T-cell (primary cell): ENCODE results near the gene ARF1. TPM values are rescaled to one million over a fixed set of nuclear protein-coding genes. Genes with fewer than 3 reads are reported as not detected.

ENCODE experiments used
- ATAC-seq, 4 experiments: fragments of 200-7000 bp in 3 of 4; fragments of 150-1000 bp in 1 of 4; cut with Tn5 transposase; replicated peaks in 1 of 4; 1 replicate in 3 of 4; 2 replicates in 1 of 4; pipeline ENCODE4 v1.10.0; 2021; ENCODE audit warnings: moderate library complexity in 3 of 4, mild to moderate bottlenecking in 2 of 4, moderate number of reproducible peaks in 1 of 4
- CTCF ChIA-PET, 2 donors: fragments of 300-600 bp; sonication (Branson Sonifier 250); formaldehyde crosslinking; loops; one replicate each; lab custom pipeline; 2022; ENCODE audit warnings: antibody characterized with exemption in 2 of 2; lab: Charles Lee
- POLR2A ChIA-PET, 2 donors: fragments of 300-600 bp; sonication (Branson Sonifier 250); formaldehyde crosslinking; loops; one replicate each; lab custom pipeline; 2022; ENCODE audit warnings: antibody characterized with exemption in 2 of 2; lab: Charles Lee
- DNase-seq, 35 experiments: peaks; one replicate each; pipeline versions ENCODE4 v3.0.0 to v3.0.0-alpha.2; 2013 to 2023
- H3K27ac ChIP-seq: one replicate; pipeline ENCODE4 v1.5.1; 2013; ENCODE audit warnings: low read length
- H3K27me3 ChIP-seq, 2 experiments: replicated peaks in 1 of 2; 1 replicate in 1 of 2; 2 replicates in 1 of 2; pipeline versions ENCODE4 v1.6.1 to v1.7.0; 2013; ENCODE audit warnings: low read length in 1 of 2, mixed read lengths in 1 of 2; ENCODE audit not compliant: control insufficient read depth in 2 of 2, insufficient read depth in 2 of 2; ENCODE audit errors: extremely low read depth in 1 of 2
- H3K36me3 ChIP-seq, 2 donors: 1 replicate in 1 of 2; 2 replicates in 1 of 2; pipeline versions ENCODE4 v1.6.1 to v1.7.0; 2013; ENCODE audit warnings: low read length in 1 of 2; ENCODE audit not compliant: control insufficient read depth in 2 of 2, insufficient read depth in 1 of 2; ENCODE audit errors: extremely low read depth in 1 of 2
- H3K4me1 ChIP-seq, 2 experiments: 1 replicate in 1 of 2; 2 replicates in 1 of 2; pipeline versions ENCODE4 v1.6.1 to v1.7.0; 2013; ENCODE audit warnings: low read length in 2 of 2, mixed read lengths in 1 of 2; ENCODE audit not compliant: insufficient read depth in 2 of 2, control insufficient read depth in 1 of 2; ENCODE audit errors: extremely low read depth in 1 of 2
- H3K4me3 ChIP-seq, 2 donors: 1 replicate in 1 of 2; 2 replicates in 1 of 2; pipeline versions ENCODE4 v1.5.1 to v1.7.0; 2013; ENCODE audit warnings: mild to moderate bottlenecking in 2 of 2, low read length in 1 of 2, moderate library complexity in 1 of 2; ENCODE audit not compliant: control insufficient read depth in 1 of 2; ENCODE audit errors: extremely low read depth in 1 of 2
- H3K9me3 ChIP-seq: 2 replicates; pipeline ENCODE4 v1.7.0; 2013
- H3K27ac Mint-ChIP-seq, 2 donors: one replicate each; pipeline ENCODE4 v1.8.0; 2020 to 2021; ENCODE audit warnings: mild to moderate bottlenecking in 2 of 2, mixed read lengths in 2 of 2
- H3K27me3 Mint-ChIP-seq, 2 donors: one replicate each; pipeline ENCODE4 v1.8.0; 2021 to 2022; ENCODE audit warnings: mixed read lengths in 2 of 2
- H3K36me3 Mint-ChIP-seq: one replicate; pipeline ENCODE4 v1.8.0; 2021; ENCODE audit warnings: mixed read lengths
- H3K4me1 Mint-ChIP-seq, 3 donors: one replicate each; pipeline ENCODE4 v1.8.0; 2020 to 2022; ENCODE audit warnings: mixed read lengths in 3 of 3, mild to moderate bottlenecking in 1 of 3
- H3K4me3 Mint-ChIP-seq, 3 donors: one replicate each; pipeline ENCODE4 v1.8.0; 2020 to 2022; ENCODE audit warnings: mild to moderate bottlenecking in 3 of 3, mixed read lengths in 3 of 3, moderate library complexity in 3 of 3
- H3K9me3 Mint-ChIP-seq, 3 donors: one replicate each; pipeline ENCODE4 v1.8.0; 2020 to 2022; ENCODE audit warnings: mixed read lengths in 3 of 3
- WGBS: methylation state at CpG from one replicate; pipeline ENCODE4 v1.1.5; 2013; ENCODE audit warnings: missing lambda C conversion rate; ENCODE audit not compliant: insufficient coverage; 5-methylcytosine and 5-hydroxymethylcytosine counted together
- total RNA-seq, 35 experiments: library from RNA in 6 of 35; stranded (reverse) in 6 of 35; fragments of 120-200 nt in 1 of 35; gene quantifications; one replicate each; pipeline versions ENCODE4 v1.2.1 to v1.2.4 and lab custom pipeline; 2013 to 2026

The ARF1 gene
- total RNA-seq, 5 donors from 2014 or later (not counting 1 experiment from before 2014, with no cell fraction given): 232 to 309 (median 258) TPM

- H3K36me3 Mint-ChIP-seq: peaks cover 3% of the 10 kb centered on the region
- H3K27ac Mint-ChIP-seq: no peak overlapping the region
- no peaks in the 10 kb centered on the region for H3K9me3 ChIP-seq
- H3K4me1 ChIP-seq: peaks cover 3 to 53% of the 10 kb centered on the region in 2 experiments
- no peaks in the 10 kb centered on the region for H3K9me3 Mint-ChIP-seq
- CTCF ChIA-PET: no interaction called here
- DNase-seq: no peak
- peaks cover 0 to 2% of the 10 kb centered on the region in 2 experiments for H3K27me3 ChIP-seq
- no peak overlapping the region for H3K4me3 ChIP-seq
- WGBS: 95% methylated on average over 18 of the region's 20 CpGs
- H3K36me3 ChIP-seq: peaks cover 8 to 45% of the 10 kb centered on the region in 2 donors
- H3K4me3 Mint-ChIP-seq: no peak overlapping the region
- no peaks in the 10 kb centered on the region for H3K27me3 Mint-ChIP-seq
- ATAC-seq: no peak
- POLR2A ChIA-PET: interaction anchor here in 1 of 2 donors (0.6 kb wide), 1 partner anchor 32 kb away, joined by 12 read pairs; no protein-coding TSS in a partner anchor
- no peak overlapping the region for H3K27ac ChIP-seq
- peaks cover 26 to 29% (median 28%) of the 10 kb centered on the region in 3 donors for H3K4me1 Mint-ChIP-seq
These were observed 64.7 kb downstream of the ARF1 start for GRCh38 chr1:228147151-228147693.

- Histone ChIP-seq H3K9me3 (no peaks in the 10 kb centered on the region), H3K4me1 (peaks cover 0 to 48% of the 10 kb centered on the region in 2 experiments), H3K36me3 (peaks cover 8 to 44% of the 10 kb centered on the region in 2 donors), H3K27me3 (peaks cover 0 to 2% of the 10 kb centered on the region in 2 experiments), H3K27ac (no peak overlapping the region), H3K4me3 (no peak overlapping the region)
- no peak for DNase-seq
- Mint-ChIP-seq H3K4me3 (no peak overlapping the region), H3K36me3 (peaks cover 3% of the 10 kb centered on the region), H3K4me1 (peaks cover 21 to 24% (median 23%) of the 10 kb centered on the region in 3 donors), H3K27ac (no peak overlapping the region), H3K9me3 (no peaks in the 10 kb centered on the region), H3K27me3 (no peaks in the 10 kb centered on the region)
- POLR2A ChIA-PET: interaction anchor here in 1 of 2 donors (0.6 kb wide), 1 partner anchor 32 kb away, joined by 12 read pairs; no protein-coding TSS in a partner anchor
- 100% methylated on average over 2 of the region's 4 CpGs for WGBS
- CTCF ChIA-PET: no interaction called here
- ATAC-seq: no peak
These were observed 65.3 kb downstream of the ARF1 start for GRCh38 chr1:228147768-228148167.

DNA sequence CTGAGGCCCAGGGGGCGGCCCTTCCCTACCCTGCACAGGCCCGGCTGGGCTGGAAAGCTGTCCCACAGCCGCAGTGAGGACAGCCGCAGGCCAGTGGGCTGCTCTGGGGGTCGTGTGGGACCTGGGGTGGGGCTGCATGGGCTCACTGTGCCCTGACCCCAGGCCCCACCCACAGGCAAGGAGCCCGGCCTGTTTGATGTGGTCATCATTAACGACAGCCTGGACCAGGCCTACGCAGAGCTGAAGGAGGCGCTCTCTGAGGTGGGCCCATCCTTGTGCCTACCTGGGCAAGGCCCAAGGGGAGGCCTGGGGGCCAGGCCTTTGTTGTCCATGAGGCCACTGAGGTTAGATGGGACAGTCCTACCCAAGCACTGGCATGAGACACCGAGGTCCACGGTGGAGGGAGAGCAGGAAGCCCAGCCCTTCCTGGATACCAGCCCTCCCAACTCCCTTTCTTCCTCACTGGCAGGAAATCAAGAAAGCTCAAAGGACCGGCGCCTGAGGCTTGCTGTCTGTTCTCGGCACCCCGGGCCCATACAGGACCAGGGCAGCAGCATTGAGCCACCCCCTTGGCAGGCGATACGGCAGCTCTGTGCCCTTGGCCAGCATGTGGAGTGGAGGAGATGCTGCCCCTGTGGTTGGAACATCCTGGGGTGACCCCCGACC, 65.8 kb downstream of the ARF1 start:
- peaks cover 3% of the 10 kb centered on the region for H3K36me3 Mint-ChIP-seq
- POLR2A ChIA-PET: interaction anchor here in 1 of 2 donors (0.6 kb wide), 1 partner anchor 19 kb away, joined by 5 read pairs; no protein-coding TSS in a partner anchor
- Histone ChIP-seq H3K27me3 (peaks cover 0 to 2% of the 10 kb centered on the region in 2 experiments), H3K9me3 (no peaks in the 10 kb centered on the region), H3K36me3 (peaks cover 8 to 44% of the 10 kb centered on the region in 2 donors), H3K27ac (no peak overlapping the region), H3K4me1 (peaks cover 0 to 42% of the 10 kb centered on the region in 2 experiments), H3K4me3 (no peak overlapping the region)
- no peak for ATAC-seq
- no peak for DNase-seq
- CTCF ChIA-PET: interaction anchor here in 1 of 2 donors (0.8 kb wide), 1 partner anchor 17 kb away, joined by 3 read pairs; the partner anchor contains the start of gene IBA57
- 83% methylated on average over 9 of the region's 18 CpGs for WGBS
- H3K4me1 Mint-ChIP-seq: peaks cover 15 to 18% (median 17%) of the 10 kb centered on the region in 3 donors
- H3K27me3 Mint-ChIP-seq: no peaks in the 10 kb centered on the region
- H3K27ac Mint-ChIP-seq: no peak overlapping the region
- H3K4me3 Mint-ChIP-seq: no peak overlapping the region
- no peaks in the 10 kb centered on the region for H3K9me3 Mint-ChIP-seq

Other genes starting within 250 kb of the ARF1 start
- gene WNT9A, start 134.8 kb upstream of the ARF1 start, total RNA-seq: under 1 TPM in 4 of 5 donors, not detected in 1; 0.12 to 0.72 (median 0.48) TPM
- under 1 TPM in 2 of 5 donors, not detected in 3; 0.10 to 0.28 TPM for gene WNT3A, start 75.7 kb upstream of the ARF1 start, total RNA-seq
- gene C1orf35, start 20.6 kb downstream of the ARF1 start, total RNA-seq: 10 to 100 TPM; 19.7 to 34.0 (median 32.3) TPM
- gene MRPL55, start 26.6 kb downstream of the ARF1 start, total RNA-seq: 10 to 100 TPM; 49.7 to 63.5 (median 55.9) TPM
- gene GUK1, start 57.6 kb downstream of the ARF1 start, total RNA-seq: 100 to 1,000 TPM; 201 to 318 (median 223) TPM
- gene GJC2, start 67.2 kb downstream of the ARF1 start, total RNA-seq: 1 to 10 TPM; 1.1 to 3.1 (median 1.6) TPM
- gene IBA57, start 83.1 kb downstream of the ARF1 start, total RNA-seq: 10 to 100 TPM; 10.6 to 18.3 (median 12.6) TPM
- gene OBSCN, start 125.3 kb downstream of the ARF1 start, total RNA-seq: 100 to 1,000 TPM in 2 of 5 donors, 10 to 100 TPM in 3; 77.9 to 133 (median 81.4) TPM